ENCODE data around the gene CTNNA2.

DNA sequence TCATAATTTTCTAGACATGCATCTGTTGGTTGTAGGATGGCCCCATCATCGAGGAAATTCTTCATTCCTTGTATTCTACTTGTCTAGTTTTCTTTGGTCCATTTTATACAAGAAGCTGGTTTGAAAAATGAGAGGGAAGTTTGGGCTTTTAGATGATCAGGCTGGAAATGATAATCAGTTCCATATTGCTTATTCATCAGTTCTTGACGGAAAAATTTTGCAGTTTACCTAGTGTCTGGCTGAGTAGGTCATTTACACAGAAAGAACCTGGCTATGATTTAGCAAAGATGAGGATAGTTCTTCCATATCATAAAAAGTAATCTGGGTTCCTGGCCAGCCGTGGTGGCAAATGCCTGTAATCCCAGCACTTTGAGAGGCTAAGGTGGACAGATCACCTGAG, 416.8 kb downstream of the CTNNA2 start:
- TF ChIP-seq HOXB13 (CRISPR knock-in tag; IDR thresholded peaks at IDR 0.05; ENCODE audit: low read depth) (no peak), CEBPB (IDR thresholded peaks at IDR 0.05) (no peak), RFX5 (IDR thresholded peaks at IDR 0.05) (no peak), PHF8 (IDR thresholded peaks at IDR 0.05; ENCODE audit: borderline replicate concordance, low read depth) (no peak), ZC3H11A (IDR thresholded peaks at IDR 0.05) (no peak)
- TF ChIP-seq, protein P1, sequence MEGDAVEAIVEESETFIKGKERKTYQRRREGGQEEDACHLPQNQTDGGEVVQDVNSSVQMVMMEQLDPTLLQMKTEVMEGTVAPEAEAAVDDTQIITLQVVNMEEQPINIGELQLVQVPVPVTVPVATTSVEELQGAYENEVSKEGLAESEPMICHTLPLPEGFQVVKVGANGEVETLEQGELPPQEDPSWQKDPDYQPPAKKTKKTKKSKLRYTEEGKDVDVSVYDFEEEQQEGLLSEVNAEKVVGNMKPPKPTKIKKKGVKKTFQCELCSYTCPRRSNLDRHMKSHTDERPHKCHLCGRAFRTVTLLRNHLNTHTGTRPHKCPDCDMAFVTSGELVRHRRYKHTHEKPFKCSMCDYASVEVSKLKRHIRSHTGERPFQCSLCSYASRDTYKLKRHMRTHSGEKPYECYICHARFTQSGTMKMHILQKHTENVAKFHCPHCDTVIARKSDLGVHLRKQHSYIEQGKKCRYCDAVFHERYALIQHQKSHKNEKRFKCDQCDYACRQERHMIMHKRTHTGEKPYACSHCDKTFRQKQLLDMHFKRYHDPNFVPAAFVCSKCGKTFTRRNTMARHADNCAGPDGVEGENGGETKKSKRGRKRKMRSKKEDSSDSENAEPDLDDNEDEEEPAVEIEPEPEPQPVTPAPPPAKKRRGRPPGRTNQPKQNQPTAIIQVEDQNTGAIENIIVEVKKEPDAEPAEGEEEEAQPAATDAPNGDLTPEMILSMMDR (IDR thresholded peaks at IDR 0.05) = no peak
- TF ChIP-seq, protein P2, sequence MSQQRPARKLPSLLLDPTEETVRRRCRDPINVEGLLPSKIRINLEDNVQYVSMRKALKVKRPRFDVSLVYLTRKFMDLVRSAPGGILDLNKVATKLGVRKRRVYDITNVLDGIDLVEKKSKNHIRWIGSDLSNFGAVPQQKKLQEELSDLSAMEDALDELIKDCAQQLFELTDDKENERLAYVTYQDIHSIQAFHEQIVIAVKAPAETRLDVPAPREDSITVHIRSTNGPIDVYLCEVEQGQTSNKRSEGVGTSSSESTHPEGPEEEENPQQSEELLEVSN (IDR thresholded peaks at IDR 0.05; ENCODE audit: borderline replicate concordance, low read depth) = no peak

All from A549 (cell line).